ENCODE data around the gene SMIM17.

DNA sequence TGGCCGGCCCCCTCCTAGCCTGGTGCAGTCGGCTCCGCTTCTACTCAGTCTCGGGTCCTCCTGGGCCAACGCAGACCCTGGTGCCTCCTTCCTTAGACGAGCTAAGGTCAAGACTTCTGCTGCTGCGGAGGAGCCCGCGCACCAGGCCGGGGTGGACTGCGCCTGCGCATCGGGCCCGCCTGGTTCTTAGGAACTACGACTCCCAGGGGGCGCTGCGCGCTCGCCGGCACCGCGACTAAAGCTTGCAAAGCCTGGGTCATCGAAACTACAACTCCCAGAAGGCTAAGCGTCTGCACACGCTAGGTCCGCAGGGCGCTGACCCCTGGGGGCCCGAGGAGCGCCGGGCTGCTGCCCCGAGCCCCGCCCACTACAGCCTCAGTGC, 28.6 kb downstream of the SMIM17 start, which contains the start of gene ZNF835:
- TF ChIP-seq, protein P1, sequence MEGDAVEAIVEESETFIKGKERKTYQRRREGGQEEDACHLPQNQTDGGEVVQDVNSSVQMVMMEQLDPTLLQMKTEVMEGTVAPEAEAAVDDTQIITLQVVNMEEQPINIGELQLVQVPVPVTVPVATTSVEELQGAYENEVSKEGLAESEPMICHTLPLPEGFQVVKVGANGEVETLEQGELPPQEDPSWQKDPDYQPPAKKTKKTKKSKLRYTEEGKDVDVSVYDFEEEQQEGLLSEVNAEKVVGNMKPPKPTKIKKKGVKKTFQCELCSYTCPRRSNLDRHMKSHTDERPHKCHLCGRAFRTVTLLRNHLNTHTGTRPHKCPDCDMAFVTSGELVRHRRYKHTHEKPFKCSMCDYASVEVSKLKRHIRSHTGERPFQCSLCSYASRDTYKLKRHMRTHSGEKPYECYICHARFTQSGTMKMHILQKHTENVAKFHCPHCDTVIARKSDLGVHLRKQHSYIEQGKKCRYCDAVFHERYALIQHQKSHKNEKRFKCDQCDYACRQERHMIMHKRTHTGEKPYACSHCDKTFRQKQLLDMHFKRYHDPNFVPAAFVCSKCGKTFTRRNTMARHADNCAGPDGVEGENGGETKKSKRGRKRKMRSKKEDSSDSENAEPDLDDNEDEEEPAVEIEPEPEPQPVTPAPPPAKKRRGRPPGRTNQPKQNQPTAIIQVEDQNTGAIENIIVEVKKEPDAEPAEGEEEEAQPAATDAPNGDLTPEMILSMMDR (IDR thresholded peaks at IDR 0.05) = peak in 2 of 6 experiments; percentile 6 to 7
- no peak for TF ChIP-seq POLR2A (IDR thresholded peaks at IDR 0.05)
